HepG2 (cell line): ENCODE results near the gene KLKB1. TPM values are rescaled to one million over a fixed set of nuclear protein-coding genes. Genes with fewer than 3 reads are reported as not detected.
A peak's percentile ranks its signal among the peaks of the same experiment; 100 is the strongest.

Experiments
- CHCHD3 ChIP-seq: sonication (generic); formaldehyde crosslinking; IDR thresholded peaks from 2 replicates; pipeline ENCODE4 v1.8.0; 2022; ENCODE audit warnings: mild to moderate bottlenecking, missing genetic modification reagents, moderate library complexity
- ERF ChIP-seq: IDR thresholded peaks from 2 replicates; pipeline ENCODE4 v1.6.1; 2018; ENCODE audit warnings: missing biosample characterization, missing genetic modification reagents
- HNRNPLL ChIP-seq: fragments of 200-400 bp; formaldehyde crosslinking; IDR thresholded peaks from 2 replicates; pipeline ENCODE4 v1.6.1; 2017; ENCODE audit warnings: mild to moderate bottlenecking, low read depth, low read length; ENCODE audit not compliant: poor library complexity, severe bottlenecking
- HNRNPUL1 ChIP-seq: fragments of 200-400 bp; formaldehyde crosslinking; IDR thresholded peaks from 2 replicates; pipeline ENCODE4 v1.6.1; 2017; ENCODE audit warnings: low read depth, mild to moderate bottlenecking, low read length, moderate library complexity
- MZF1 ChIP-seq: sonication (generic); formaldehyde crosslinking; IDR thresholded peaks from 2 replicates; pipeline ENCODE4 v1.8.1; 2023; ENCODE audit warnings: mild to moderate bottlenecking, missing genetic modification reagents, borderline replicate concordance
- RELA ChIP-seq: sonication (generic); formaldehyde crosslinking; IDR thresholded peaks from 2 replicates; pipeline ENCODE4 v1.4.0; 2020; ENCODE audit warnings: missing genetic modification reagents
- RXRA ChIP-seq: sonication (generic); formaldehyde crosslinking; IDR thresholded peaks from 2 replicates; pipeline ENCODE4 v1.5.1; 2020; ENCODE audit warnings: missing genetic modification reagents
- SSRP1 ChIP-seq: IDR thresholded peaks from 2 replicates; pipeline ENCODE4 v1.6.1; 2016; ENCODE audit warnings: control low read depth
- UBTF ChIP-seq: sonication (generic); formaldehyde crosslinking; IDR thresholded peaks from 2 replicates; pipeline ENCODE4 v1.4.0; 2020; ENCODE audit warnings: mild to moderate bottlenecking, missing genetic modification reagents
- XBP1 ChIP-seq: sonication (generic); formaldehyde crosslinking; IDR thresholded peaks from 2 replicates; pipeline ENCODE4 v1.5.0; 2020; ENCODE audit warnings: missing genetic modification reagents
- ZFX ChIP-seq: sonication (generic); formaldehyde crosslinking; IDR thresholded peaks from 2 replicates; pipeline ENCODE4 v1.4.0; 2020; ENCODE audit warnings: mild to moderate bottlenecking, low read depth, missing genetic modification reagents, moderate library complexity
- ZNF207 ChIP-seq: fragments of 450-650 bp; IDR thresholded peaks from 2 replicates; pipeline ENCODE4 v1.6.1; 2016; ENCODE audit warnings: antibody characterized with exemption, borderline replicate concordance
- ZNF234 ChIP-seq: sonication (generic); formaldehyde crosslinking; conservative IDR thresholded peaks from 2 replicates; pipeline ENCODE4 v1.5.1; 2020; ENCODE audit warnings: mild to moderate bottlenecking, missing genetic modification reagents
- ZNF3 ChIP-seq: IDR thresholded peaks from 2 replicates; pipeline ENCODE4 v1.7.0; 2017; ENCODE audit warnings: inconsistent platforms
- ZNF550 ChIP-seq: sonication (generic); formaldehyde crosslinking; IDR thresholded peaks from 2 replicates; pipeline ENCODE4 v1.4.0; 2020; ENCODE audit warnings: mild to moderate bottlenecking, missing genetic modification reagents, borderline replicate concordance
- ZNF710 ChIP-seq: sonication (generic); formaldehyde crosslinking; IDR thresholded peaks from 2 replicates; pipeline ENCODE4 v1.5.0; 2020; ENCODE audit warnings: mild to moderate bottlenecking, missing genetic modification reagents, borderline replicate concordance
- ZNF713 ChIP-seq: sonication (generic); formaldehyde crosslinking; IDR thresholded peaks from 2 replicates; pipeline ENCODE4 v1.4.0; 2020; ENCODE audit warnings: mild to moderate bottlenecking, missing genetic modification reagents
- ZNF737 ChIP-seq: sonication (generic); formaldehyde crosslinking; IDR thresholded peaks from 2 replicates; pipeline ENCODE4 v1.5.0; 2020; ENCODE audit warnings: missing genetic modification reagents, mild to moderate bottlenecking, borderline replicate concordance
- ZNF790 ChIP-seq: sonication (generic); formaldehyde crosslinking; IDR thresholded peaks from 2 replicates; pipeline ENCODE4 v1.8.0; 2022; ENCODE audit warnings: missing genetic modification reagents, mild to moderate bottlenecking, borderline replicate concordance
- ZSCAN31 ChIP-seq: sonication (generic); formaldehyde crosslinking; IDR thresholded peaks from 2 replicates; pipeline ENCODE4 v1.5.0; 2020; ENCODE audit warnings: low read depth, mild to moderate bottlenecking, missing genetic modification reagents
- polyA plus RNA-seq, 8 experiments: library from polyadenylated mRNA; depleted of rRNA in 3 of 8; stranded (reverse) in 7 of 8; unstranded in 1 of 8; fragments of >200 nt; fragmentation: Illumina TruSeq in 4 of 8; extraction: Trizol in 4 of 8; gene quantifications; 2 replicates each; pipeline versions ENCODE4 v1.2.1 to v1.2.3, GENCODE V29; 2011 to 2016; ENCODE audit warnings: low read depth in 4 of 8, missing spikeins in 1 of 8, mixed read lengths in 1 of 8; ENCODE audit not compliant: insufficient read depth in 1 of 8
- total RNA-seq, 5 experiments: library from RNA; depleted of rRNA; stranded (reverse); fragments of >200 nt; fragmentation: Illumina TruSeq; extraction: Trizol; gene quantifications; 2 replicates each; pipeline ENCODE4 v1.2.3, GENCODE V29; 2016; ENCODE audit warnings: low read depth in 1 of 5
- TF ChIP-seq, protein P1 (sequence below): IDR thresholded peaks from 2 replicates; pipeline ENCODE4 v1.6.1; 2012; ENCODE audit warnings: low read depth, low read length, improper control_type of control experiment
- TF ChIP-seq, protein P2 (sequence below): sonication (generic); formaldehyde crosslinking; IDR thresholded peaks from 2 replicates; pipeline ENCODE4 v1.4.0; 2020; ENCODE audit warnings: mild to moderate bottlenecking, missing genetic modification reagents
- TF ChIP-seq, protein P3 (sequence below): IDR thresholded peaks from 2 replicates; pipeline ENCODE4 v1.6.1; 2016; ENCODE audit warnings: missing genetic modification reagents, missing compliant biosample characterization

The KLKB1 gene
- total and polyA plus RNA-seq, 2 of the 13 experiments (the other 11 are each of a cell fraction or from before 2014, with no cell fraction given), result 0.26 to 0.49 TPM

DNA sequence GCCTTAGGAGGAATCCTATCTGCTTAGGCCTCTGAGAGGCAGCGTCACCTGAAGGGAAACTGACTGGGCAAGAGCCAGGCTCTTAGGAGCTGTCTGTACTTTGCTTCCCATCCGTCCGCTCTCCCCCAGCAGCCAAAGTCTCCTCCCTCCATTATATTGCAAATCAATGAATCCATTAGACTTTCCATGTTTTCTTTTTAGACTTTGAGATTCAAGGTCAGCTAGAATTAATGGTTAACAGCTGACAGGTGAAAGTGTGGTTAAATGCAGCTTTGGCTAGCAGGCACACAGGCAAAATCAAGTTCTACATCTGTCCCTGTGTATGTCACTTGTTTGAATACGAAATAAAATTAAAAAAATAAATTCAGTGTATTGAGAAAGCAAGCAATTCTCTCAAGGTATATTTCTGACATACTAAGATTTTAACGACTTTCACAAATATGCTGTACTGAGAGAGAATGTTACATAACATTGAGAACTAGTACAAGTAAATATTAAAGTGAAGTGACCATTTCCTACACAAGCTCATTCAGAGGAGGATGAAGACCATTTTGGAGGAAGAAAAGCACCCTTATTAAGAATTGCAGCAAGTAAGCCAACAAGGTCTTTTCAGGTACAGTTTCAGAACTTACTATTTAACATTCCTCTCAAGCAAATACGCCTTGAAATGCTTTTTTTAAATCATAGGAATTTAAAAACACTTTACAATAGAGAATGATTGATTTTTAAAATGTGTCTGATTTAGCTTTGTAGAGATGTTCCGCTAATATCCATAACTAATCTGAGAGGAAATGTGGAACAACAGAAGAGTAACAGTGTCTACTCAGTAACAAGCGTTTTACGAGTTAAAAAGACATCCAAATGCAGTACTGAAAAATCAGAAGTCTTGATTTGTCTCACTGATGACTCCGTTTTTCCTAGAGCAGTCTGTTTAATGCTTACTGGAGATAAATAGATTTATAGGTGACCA, 38.7 kb downstream of the KLKB1 start, which contains the start of gene F11 (continued):
- TF ChIP-seq ZSCAN31 (CRISPR knock-in tag) (no peak), ZFX (CRISPR knock-in tag) (peak; percentile 45; the same call in 1 of the 2 replicates), ZNF550 (no peak), ZNF790 (no peak), ZNF737 (no peak), HNRNPUL1 (no peak), ZNF3 (CRISPR knock-in tag) (no peak), ZNF710 (CRISPR knock-in tag) (peak; percentile 71; the same call in 1 of the 2 replicates), ERF (CRISPR knock-in tag) (peak; percentile 52), ZNF713 (CRISPR knock-in tag) (no peak), SSRP1 (CRISPR knock-in tag) (no peak), UBTF (no peak), XBP1 (CRISPR knock-in tag) (no peak), MZF1 (CRISPR knock-in tag) (no peak), HNRNPLL (no peak), CHCHD3 (CRISPR knock-in tag) (no peak), RELA (no peak), RXRA (no peak), ZNF234 (no peak), ZNF207 (no peak)
- TF ChIP-seq, protein P1, sequence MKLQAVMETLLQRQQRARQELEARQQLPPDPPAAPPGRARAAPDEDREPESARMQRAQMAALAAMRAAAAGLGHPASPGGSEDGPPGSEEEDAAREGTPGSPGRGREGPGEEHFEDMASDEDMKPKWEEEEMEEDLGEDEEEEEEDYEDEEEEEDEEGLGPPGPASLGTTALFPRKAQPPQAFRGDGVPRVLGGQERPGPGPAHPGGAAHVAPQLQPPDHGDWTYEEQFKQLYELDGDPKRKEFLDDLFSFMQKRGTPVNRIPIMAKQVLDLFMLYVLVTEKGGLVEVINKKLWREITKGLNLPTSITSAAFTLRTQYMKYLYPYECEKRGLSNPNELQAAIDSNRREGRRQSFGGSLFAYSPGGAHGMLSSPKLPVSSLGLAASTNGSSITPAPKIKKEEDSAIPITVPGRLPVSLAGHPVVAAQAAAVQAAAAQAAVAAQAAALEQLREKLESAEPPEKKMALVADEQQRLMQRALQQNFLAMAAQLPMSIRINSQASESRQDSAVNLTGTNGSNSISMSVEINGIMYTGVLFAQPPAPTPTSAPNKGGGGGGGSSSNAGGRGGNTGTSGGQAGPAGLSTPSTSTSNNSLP, result peak; percentile 85
- TF ChIP-seq, protein P2, sequence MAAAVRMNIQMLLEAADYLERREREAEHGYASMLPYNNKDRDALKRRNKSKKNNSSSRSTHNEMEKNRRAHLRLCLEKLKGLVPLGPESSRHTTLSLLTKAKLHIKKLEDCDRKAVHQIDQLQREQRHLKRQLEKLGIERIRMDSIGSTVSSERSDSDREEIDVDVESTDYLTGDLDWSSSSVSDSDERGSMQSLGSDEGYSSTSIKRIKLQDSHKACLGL (CRISPR knock-in tag), result no peak
- TF ChIP-seq, protein P3, sequence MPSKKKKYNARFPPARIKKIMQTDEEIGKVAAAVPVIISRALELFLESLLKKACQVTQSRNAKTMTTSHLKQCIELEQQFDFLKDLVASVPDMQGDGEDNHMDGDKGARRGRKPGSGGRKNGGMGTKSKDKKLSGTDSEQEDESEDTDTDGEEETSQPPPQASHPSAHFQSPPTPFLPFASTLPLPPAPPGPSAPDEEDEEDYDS (CRISPR knock-in tag), result peak; percentile 98
